ENCODE results near the gene XIST. TPM values are rescaled to one million over a fixed set of nuclear protein-coding genes. Genes with fewer than 3 reads are reported as not detected.
"Not testable (repeated sequence)": the region's sequence is repeated elsewhere in the genome, so short reads cannot be mapped to it uniquely, and the experiment has no call there.

Gene XIST
- total RNA-seq, 1 donor from 2014 or later, result 240 TPM

DNA sequence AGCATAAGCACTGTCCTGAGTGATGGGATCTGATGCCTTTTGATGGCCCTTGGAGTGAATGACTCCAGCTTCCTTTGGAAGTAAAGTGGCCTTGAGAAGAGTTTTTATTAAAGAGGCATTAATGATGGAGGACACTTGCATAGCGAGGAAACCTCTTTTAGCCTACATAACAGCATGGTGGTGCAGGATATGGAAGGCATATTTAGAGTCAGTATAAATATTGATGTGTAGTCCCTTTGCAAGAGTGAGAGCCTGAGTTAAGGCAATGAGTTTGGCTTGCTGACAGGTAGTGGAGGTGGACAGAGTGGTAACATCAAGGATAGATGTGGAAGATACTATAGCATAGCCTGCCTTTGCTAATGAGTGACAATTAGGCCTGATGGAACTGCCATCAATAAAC lies 48.4 kb downstream of the XIST start:
- DNase-seq (ENCODE audit: low spot score), result not testable (repeated sequence)

DNA sequence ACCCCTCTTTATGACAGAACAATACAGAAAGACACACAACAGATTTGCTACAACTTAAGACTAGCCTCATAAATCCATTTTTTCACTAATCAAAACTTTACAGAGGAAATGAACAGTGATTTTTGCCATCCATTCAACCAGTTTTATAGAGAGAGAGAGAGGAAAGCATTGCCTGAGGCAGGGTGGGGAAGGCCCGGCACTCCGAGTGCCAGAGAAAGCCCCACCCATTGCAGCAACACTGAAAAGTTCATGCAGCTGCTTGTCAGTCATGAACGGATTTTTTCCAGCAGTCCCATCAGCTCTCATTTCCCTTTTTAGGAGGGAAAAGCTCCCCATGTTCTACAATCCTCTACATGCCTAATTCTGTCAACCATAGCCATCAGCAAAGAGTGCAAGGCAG lies 52.6 kb downstream of the XIST start:
- no peak for DNase-seq (ENCODE audit: low spot score)

DNA sequence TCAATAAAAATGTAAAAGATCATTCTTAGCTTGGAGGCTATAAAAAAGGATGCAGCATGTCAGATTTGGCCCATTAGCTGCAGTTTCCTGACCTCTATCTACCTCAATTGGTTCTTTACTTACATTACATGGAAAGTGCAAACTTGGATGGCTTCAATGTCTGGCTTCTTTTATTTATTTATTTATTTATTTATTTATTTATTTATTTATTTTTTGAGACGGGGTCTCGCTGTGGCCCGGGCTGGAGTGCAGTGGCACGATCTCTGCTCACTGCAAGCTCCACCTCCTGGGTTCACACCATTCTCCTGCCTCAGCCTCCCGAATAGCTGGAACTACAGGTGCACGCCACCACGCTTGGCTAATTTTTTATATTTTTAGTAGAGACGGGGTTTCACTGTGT lies 60.0 kb downstream of the XIST start:
- not testable (repeated sequence) for DNase-seq (ENCODE audit: low spot score)

DNA sequence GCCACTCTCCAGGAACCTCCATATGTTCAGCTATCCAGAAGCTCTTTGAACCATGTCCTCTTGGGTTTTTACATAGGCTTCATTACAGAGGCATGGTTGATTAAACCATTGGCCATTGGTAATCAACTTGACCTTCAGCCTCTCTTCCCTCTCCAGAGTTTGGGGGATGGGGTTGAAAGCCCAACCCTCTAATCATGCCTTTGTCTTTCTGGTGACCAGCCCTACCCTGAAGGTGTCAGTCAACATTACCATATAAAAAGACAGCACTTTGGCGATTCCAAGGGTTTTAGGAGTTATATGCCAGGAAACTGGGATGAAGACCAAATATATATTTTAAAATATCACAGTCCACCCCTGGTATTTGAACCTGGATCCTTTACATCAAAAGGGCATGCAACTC lies 67.0 kb downstream of the XIST start:
- DNase-seq (ENCODE audit: low spot score), result no peak
